HepG2 (cell line): ENCODE results near the gene TMEM107. TPM values are rescaled to one million over a fixed set of nuclear protein-coding genes. Genes with fewer than 3 reads are reported as not detected.
A peak's percentile ranks its signal among the peaks of the same experiment; 100 is the strongest.

Experiments used
- ATAC-seq: fragments of 200-7000 bp; cut with Tn5 transposase; 3 replicates; pipeline ENCODE4 v1.9.1; 2020; ENCODE audit warnings: mild to moderate bottlenecking, moderate library complexity
- BruUV-seq: library from RNA; stranded (reverse); fragments of 400-500 nt; replicated peaks from 2 replicates; lab custom pipeline; 2021; lab: Mats Ljungman, UMichigan
- CTCF ChIA-PET: fragments of 300-600 bp; formaldehyde crosslinking; extraction: SDS; loops from one replicate; lab custom pipeline; 2021; ENCODE audit warnings: low total read pairs, inconsistent platforms, low intra/inter-chr PET ratio; lab: Yijun Ruan, JAX
- POLR2A ChIA-PET: fragments of 350-600 bp; sonication (Branson Sonifier 250); formaldehyde crosslinking; loops from one replicate; lab custom pipeline; 2020; ENCODE audit warnings: antibody characterized with exemption, inconsistent platforms; lab: Yijun Ruan, JAX
- DNase-seq: peaks from one replicate; pipeline ENCODE4 v3.0.0-alpha.2; 2015; ENCODE audit warnings: low spot score
- FAIRE-seq: peaks from 3 replicates; lab custom pipeline; 2011; peaks lifted over from hg19 to GRCh38; lab: Jason Lieb, UNC
- H2AFZ ChIP-seq: one replicate; pipeline ENCODE4 v1.6.1; 2011; ENCODE audit warnings: low read length, inconsistent platforms
- H3K27ac ChIP-seq: fragments of 300-600 bp; 3 replicates; pipeline ENCODE4 v1.8.0; 2011; ENCODE audit warnings: mixed run types, mild to moderate bottlenecking, mixed read lengths, low read length, inconsistent platforms; ENCODE audit not compliant: insufficient read depth; ENCODE audit errors: extremely low read length
- H3K27me3 ChIP-seq, 2 experiments: fragments of 200-600 bp in 1 of 2; 2 replicates in 1 of 2; 3 replicates in 1 of 2; pipeline versions ENCODE4 v1.6.0 to v1.8.0; 2011; ENCODE audit warnings: low read length in 2 of 2, mild to moderate bottlenecking in 2 of 2, moderate library complexity in 2 of 2, inconsistent platforms in 1 of 2; ENCODE audit not compliant: insufficient read depth in 2 of 2, control insufficient read depth in 1 of 2
- H3K36me3 ChIP-seq, 2 experiments: fragments of 200-600 bp in 1 of 2; replicated peaks in 1 of 2; 2 replicates in 1 of 2; 3 replicates in 1 of 2; pipeline versions ENCODE4 v1.5.1 to v1.8.0; 2011; ENCODE audit warnings: low read length in 2 of 2, inconsistent platforms in 1 of 2; ENCODE audit not compliant: insufficient read depth in 2 of 2, control insufficient read depth in 1 of 2
- H3K4me1 ChIP-seq: 2 replicates; pipeline ENCODE4 v1.5.1; 2012; ENCODE audit warnings: low read length, inconsistent platforms; ENCODE audit not compliant: insufficient read depth
- H3K4me2 ChIP-seq: 2 replicates; pipeline ENCODE4 v1.6.0; 2011; ENCODE audit warnings: low read depth, low read length, inconsistent platforms
- H3K4me3 ChIP-seq, 3 experiments: fragments of 200-600 bp in 1 of 3; sonication (generic), shearing (Covaris generic) in 1 of 3; replicated peaks in 1 of 3; 2 replicates each; pipeline ENCODE4 v1.5.1; 2011 to 2016; ENCODE audit warnings: low read length in 3 of 3, inconsistent platforms in 2 of 3, low read depth in 2 of 3, mild to moderate bottlenecking in 2 of 3, control low read depth in 1 of 3, mixed read lengths in 1 of 3; ENCODE audit not compliant: insufficient read depth in 1 of 3
- H3K79me2 ChIP-seq: one replicate; pipeline ENCODE4 v1.6.1; 2011; ENCODE audit warnings: low read length, inconsistent platforms; ENCODE audit not compliant: insufficient read depth
- H3K9ac ChIP-seq: 2 replicates; pipeline ENCODE4 v1.6.0; 2011; ENCODE audit warnings: mild to moderate bottlenecking, low read depth, low read length, inconsistent platforms; ENCODE audit not compliant: insufficient read depth
- H3K9me3 ChIP-seq: 2 replicates; pipeline ENCODE4 v1.5.1; 2012; ENCODE audit warnings: mild to moderate bottlenecking, low read length
- H4K20me1 ChIP-seq: 2 replicates; pipeline ENCODE4 v1.6.0; 2011; ENCODE audit warnings: inconsistent platforms, mild to moderate bottlenecking, low read length, moderate library complexity; ENCODE audit not compliant: insufficient read depth
- HHEX ChIP-seq: IDR thresholded peaks from 2 replicates; pipeline ENCODE4 v1.6.1; 2016; ENCODE audit warnings: control low read depth
- HNRNPUL1 ChIP-seq: fragments of 200-400 bp; formaldehyde crosslinking; IDR thresholded peaks from 2 replicates; pipeline ENCODE4 v1.6.1; 2017; ENCODE audit warnings: low read depth, mild to moderate bottlenecking, low read length, moderate library complexity
- KLF15 ChIP-seq: sonication (generic); formaldehyde crosslinking; IDR thresholded peaks from 2 replicates; pipeline ENCODE4 v1.8.1; 2023; ENCODE audit warnings: borderline replicate concordance, mild to moderate bottlenecking, inconsistent platforms, missing genetic modification reagents, mixed read lengths
- MTF1 ChIP-seq: sonication (generic); formaldehyde crosslinking; IDR thresholded peaks from 2 replicates; pipeline ENCODE4 v1.5.0; 2020; ENCODE audit warnings: missing genetic modification reagents
- NFIC ChIP-seq: IDR thresholded peaks from 2 replicates; pipeline ENCODE4 v1.6.1; 2012; ENCODE audit warnings: mild to moderate bottlenecking, low read length, inconsistent platforms
- NR3C1 ChIP-seq: sonication (generic); formaldehyde crosslinking; IDR thresholded peaks from 2 replicates; pipeline ENCODE4 v1.4.0; 2020; ENCODE audit warnings: missing genetic modification reagents
- NRL ChIP-seq: sonication (generic); formaldehyde crosslinking; IDR thresholded peaks from 2 replicates; pipeline ENCODE4 v1.5.0; 2020; ENCODE audit warnings: missing genetic modification reagents, mild to moderate bottlenecking, moderate library complexity, borderline replicate concordance
- PHF20 ChIP-seq: sonication (generic); formaldehyde crosslinking; IDR thresholded peaks from 2 replicates; pipeline ENCODE4 v1.5.0; 2020; ENCODE audit warnings: mild to moderate bottlenecking, missing genetic modification reagents
- WIZ ChIP-seq: sonication (generic); formaldehyde crosslinking; IDR thresholded peaks from 2 replicates; pipeline ENCODE4 v1.5.1; 2020; ENCODE audit warnings: mild to moderate bottlenecking, missing genetic modification reagents
- ZNF782 ChIP-seq: sonication (generic); formaldehyde crosslinking; IDR thresholded peaks from 2 replicates; pipeline ENCODE4 v1.4.0; 2020; ENCODE audit warnings: missing genetic modification reagents, mild to moderate bottlenecking, borderline replicate concordance
- WGBS: methylation state at CpG from one replicate; pipeline ENCODE4 v1.1.6; 2017; ENCODE audit warnings: low lambda C conversion rate; 5-methylcytosine and 5-hydroxymethylcytosine counted together
- in situ Hi-C: cut with HindIII; loops from 2 replicates; pipeline ENCODE4 v1.10.0; 2017; ENCODE audit warnings: low pct_unique_long_range_greater_than_20kb; ENCODE audit not compliant: extremely low pct_ligation_motif_present
- intact Hi-C: fragments of 100-400 bp; cut with micrococcal nuclease; formaldehyde crosslinking; loops from one replicate; pipeline ENCODE4 v1.10.0; 2022; ENCODE audit not compliant: unreplicated experiment
- polyA plus RNA-seq, 8 experiments: library from polyadenylated mRNA; depleted of rRNA in 3 of 8; stranded (reverse) in 7 of 8; unstranded in 1 of 8; fragments of >200 nt; fragmentation: Illumina TruSeq in 4 of 8; extraction: Trizol in 4 of 8; gene quantifications; 2 replicates each; pipeline versions ENCODE4 v1.2.1 to v1.2.3, GENCODE V29; 2011 to 2016; ENCODE audit warnings: low read depth in 4 of 8, missing spikeins in 1 of 8, mixed read lengths in 1 of 8; ENCODE audit not compliant: insufficient read depth in 1 of 8
- total RNA-seq, 5 experiments: library from RNA; depleted of rRNA; stranded (reverse); fragments of >200 nt; fragmentation: Illumina TruSeq; extraction: Trizol; gene quantifications; 2 replicates each; pipeline ENCODE4 v1.2.3, GENCODE V29; 2016; ENCODE audit warnings: low read depth in 1 of 5
- TF ChIP-seq, protein P1 (sequence below): sonication (generic); formaldehyde crosslinking; IDR thresholded peaks from 2 replicates; pipeline ENCODE4 v1.8.0; 2022; ENCODE audit warnings: missing genetic modification reagents, mild to moderate bottlenecking, moderate library complexity, borderline replicate concordance
- TF ChIP-seq, protein P2 (sequence below): IDR thresholded peaks from 2 replicates; pipeline ENCODE4 v1.6.1; 2016
- TF ChIP-seq, protein P3 (sequence below): IDR thresholded peaks from 2 replicates; pipeline ENCODE4 v1.6.1; 2016
- TF ChIP-seq, protein P4 (sequence below): sonication (generic); formaldehyde crosslinking; IDR thresholded peaks from 2 replicates; pipeline ENCODE4 v1.4.0; 2020; ENCODE audit warnings: mild to moderate bottlenecking, missing genetic modification reagents
- TF ChIP-seq, protein P5 (sequence below): sonication (generic); formaldehyde crosslinking; IDR thresholded peaks from 2 replicates; pipeline ENCODE4 v1.4.0; 2020; ENCODE audit warnings: missing genetic modification reagents, borderline replicate concordance

The TMEM107 gene
- total and polyA plus RNA-seq, 2 of the 13 experiments (the other 11 are each of a cell fraction or from before 2014, with no cell fraction given): 7.2 to 15.3 TPM

DNA sequence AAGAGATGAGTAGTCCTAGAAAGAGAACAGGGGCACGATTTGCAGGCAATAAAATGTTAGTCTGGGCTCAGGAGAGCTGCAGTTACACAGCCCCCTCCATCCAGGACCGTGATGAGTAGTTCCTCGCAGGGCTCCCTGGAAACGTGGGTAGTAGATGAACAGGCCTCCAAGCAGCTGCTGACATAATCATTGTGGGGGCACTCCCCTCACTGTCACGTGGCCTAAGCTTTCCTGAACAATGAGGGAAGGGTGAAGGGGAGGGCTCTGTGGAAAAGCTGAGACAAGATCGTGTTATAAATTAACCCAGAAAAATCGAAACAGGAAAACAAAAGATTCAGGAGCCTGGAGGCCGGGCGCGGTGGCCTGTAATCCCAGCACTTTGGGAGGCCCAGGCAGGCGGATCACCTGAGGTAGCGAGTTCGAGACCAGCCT lies 22.6 kb downstream of the TMEM107 start:
- Histone ChIP-seq H3K4me2 (peak overlapping the region; percentile 97), H3K9me3 (no peaks in the 10 kb centered on the region), H4K20me1 (no peaks in the 10 kb centered on the region), H3K79me2 (peaks cover 4% of the 10 kb centered on the region), H3K4me3 (peak overlapping the region; percentile 45 to 70 (median 58); a peak in 4 of 6 replicates), H2AFZ (no peak overlapping the region), H3K4me1 (peaks cover 55% of the 10 kb centered on the region), H3K36me3 (peaks cover 0 to 9% of the 10 kb centered on the region in 2 experiments; a peak in 3 of 5 replicates), H3K27me3 (no peaks in the 10 kb centered on the region), H3K9ac (peak overlapping the region; percentile 76), H3K27ac (peak overlapping the region; percentile 91)
- BruUV-seq: no TSS peak
- peak; percentile 56 for ATAC-seq
- WGBS: under 1% methylated on average over 13 of the region's 13 CpGs
- in situ Hi-C loops (no loop called here), intact Hi-C loops (no loop called here)
- FAIRE-seq: peak; percentile 97
- DNase-seq: peak; percentile 97
- ChIA-PET CTCF (no interaction called here), POLR2A (interaction anchor here (0.6 to 2.6 kb wide), 15 partner anchors 10 to 466 kb away, joined by 3 to 42 read pairs (median 4); partner anchors contain the start of genes AURKB, BORCS6, CTC1 and TMEM107)
- TF ChIP-seq PHF20 (peak; percentile 48; the same call in 1 of the 2 replicates), NRL (CRISPR knock-in tag) (no peak), ZNF782 (no peak), WIZ (CRISPR knock-in tag) (no peak), MTF1 (CRISPR knock-in tag) (no peak), HHEX (CRISPR knock-in tag) (0 out of 2 replicates have a peak, but pooled peaks have one; percentile 2), NFIC (peak; percentile 39; the same call in 1 of the 2 replicates), NR3C1 (CRISPR knock-in tag) (no peak), KLF15 (CRISPR knock-in tag) (no peak), HNRNPUL1 (no peak)
- TF ChIP-seq, protein P1, sequence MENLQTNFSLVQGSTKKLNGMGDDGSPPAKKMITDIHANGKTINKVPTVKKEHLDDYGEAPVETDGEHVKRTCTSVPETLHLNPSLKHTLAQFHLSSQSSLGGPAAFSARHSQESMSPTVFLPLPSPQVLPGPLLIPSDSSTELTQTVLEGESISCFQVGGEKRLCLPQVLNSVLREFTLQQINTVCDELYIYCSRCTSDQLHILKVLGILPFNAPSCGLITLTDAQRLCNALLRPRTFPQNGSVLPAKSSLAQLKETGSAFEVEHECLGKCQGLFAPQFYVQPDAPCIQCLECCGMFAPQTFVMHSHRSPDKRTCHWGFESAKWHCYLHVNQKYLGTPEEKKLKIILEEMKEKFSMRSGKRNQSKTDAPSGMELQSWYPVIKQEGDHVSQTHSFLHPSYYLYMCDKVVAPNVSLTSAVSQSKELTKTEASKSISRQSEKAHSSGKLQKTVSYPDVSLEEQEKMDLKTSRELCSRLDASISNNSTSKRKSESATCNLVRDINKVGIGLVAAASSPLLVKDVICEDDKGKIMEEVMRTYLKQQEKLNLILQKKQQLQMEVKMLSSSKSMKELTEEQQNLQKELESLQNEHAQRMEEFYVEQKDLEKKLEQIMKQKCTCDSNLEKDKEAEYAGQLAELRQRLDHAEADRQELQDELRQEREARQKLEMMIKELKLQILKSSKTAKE (CRISPR knock-in tag): no peak
- TF ChIP-seq, protein P2, sequence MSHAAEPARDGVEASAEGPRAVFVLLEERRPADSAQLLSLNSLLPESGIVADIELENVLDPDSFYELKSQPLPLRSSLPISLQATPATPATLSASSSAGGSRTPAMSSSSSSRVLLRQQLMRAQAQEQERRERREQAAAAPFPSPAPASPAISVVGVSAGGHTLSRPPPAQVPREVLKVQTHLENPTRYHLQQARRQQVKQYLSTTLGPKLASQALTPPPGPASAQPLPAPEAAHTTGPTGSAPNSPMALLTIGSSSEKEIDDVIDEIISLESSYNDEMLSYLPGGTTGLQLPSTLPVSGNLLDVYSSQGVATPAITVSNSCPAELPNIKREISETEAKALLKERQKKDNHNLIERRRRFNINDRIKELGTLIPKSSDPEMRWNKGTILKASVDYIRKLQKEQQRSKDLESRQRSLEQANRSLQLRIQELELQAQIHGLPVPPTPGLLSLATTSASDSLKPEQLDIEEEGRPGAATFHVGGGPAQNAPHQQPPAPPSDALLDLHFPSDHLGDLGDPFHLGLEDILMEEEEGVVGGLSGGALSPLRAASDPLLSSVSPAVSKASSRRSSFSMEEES (CRISPR knock-in tag): peak; percentile 64; the same call in 1 of the 2 replicates
- TF ChIP-seq, protein P3, sequence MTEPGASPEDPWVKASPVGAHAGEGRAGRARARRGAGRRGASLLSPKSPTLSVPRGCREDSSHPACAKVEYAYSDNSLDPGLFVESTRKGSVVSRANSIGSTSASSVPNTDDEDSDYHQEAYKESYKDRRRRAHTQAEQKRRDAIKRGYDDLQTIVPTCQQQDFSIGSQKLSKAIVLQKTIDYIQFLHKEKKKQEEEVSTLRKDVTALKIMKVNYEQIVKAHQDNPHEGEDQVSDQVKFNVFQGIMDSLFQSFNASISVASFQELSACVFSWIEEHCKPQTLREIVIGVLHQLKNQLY (CRISPR knock-in tag): peak; percentile 68; the same call in 1 of the 2 replicates
- TF ChIP-seq, protein P4, sequence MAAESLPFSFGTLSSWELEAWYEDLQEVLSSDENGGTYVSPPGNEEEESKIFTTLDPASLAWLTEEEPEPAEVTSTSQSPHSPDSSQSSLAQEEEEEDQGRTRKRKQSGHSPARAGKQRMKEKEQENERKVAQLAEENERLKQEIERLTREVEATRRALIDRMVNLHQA: no peak
- TF ChIP-seq, protein P5, sequence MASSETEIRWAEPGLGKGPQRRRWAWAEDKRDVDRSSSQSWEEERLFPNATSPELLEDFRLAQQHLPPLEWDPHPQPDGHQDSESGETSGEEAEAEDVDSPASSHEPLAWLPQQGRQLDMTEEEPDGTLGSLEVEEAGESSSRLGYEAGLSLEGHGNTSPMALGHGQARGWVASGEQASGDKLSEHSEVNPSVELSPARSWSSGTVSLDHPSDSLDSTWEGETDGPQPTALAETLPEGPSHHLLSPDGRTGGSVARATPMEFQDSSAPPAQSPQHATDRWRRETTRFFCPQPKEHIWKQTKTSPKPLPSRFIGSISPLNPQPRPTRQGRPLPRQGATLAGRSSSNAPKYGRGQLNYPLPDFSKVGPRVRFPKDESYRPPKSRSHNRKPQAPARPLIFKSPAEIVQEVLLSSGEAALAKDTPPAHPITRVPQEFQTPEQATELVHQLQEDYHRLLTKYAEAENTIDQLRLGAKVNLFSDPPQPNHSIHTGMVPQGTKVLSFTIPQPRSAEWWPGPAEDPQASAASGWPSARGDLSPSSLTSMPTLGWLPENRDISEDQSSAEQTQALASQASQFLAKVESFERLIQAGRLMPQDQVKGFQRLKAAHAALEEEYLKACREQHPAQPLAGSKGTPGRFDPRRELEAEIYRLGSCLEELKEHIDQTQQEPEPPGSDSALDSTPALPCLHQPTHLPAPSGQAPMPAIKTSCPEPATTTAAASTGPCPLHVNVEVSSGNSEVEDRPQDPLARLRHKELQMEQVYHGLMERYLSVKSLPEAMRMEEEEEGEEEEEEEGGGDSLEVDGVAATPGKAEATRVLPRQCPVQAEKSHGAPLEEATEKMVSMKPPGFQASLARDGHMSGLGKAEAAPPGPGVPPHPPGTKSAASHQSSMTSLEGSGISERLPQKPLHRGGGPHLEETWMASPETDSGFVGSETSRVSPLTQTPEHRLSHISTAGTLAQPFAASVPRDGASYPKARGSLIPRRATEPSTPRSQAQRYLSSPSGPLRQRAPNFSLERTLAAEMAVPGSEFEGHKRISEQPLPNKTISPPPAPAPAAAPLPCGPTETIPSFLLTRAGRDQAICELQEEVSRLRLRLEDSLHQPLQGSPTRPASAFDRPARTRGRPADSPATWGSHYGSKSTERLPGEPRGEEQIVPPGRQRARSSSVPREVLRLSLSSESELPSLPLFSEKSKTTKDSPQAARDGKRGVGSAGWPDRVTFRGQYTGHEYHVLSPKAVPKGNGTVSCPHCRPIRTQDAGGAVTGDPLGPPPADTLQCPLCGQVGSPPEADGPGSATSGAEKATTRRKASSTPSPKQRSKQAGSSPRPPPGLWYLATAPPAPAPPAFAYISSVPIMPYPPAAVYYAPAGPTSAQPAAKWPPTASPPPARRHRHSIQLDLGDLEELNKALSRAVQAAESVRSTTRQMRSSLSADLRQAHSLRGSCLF (CRISPR knock-in tag): no peak
